HepG2 (cell line): ENCODE data around the gene PLCB4.

Experiments
- CHD4 ChIP-seq: fragments of 200-600 bp; sonication (generic); IDR thresholded peaks from 2 replicates; pipeline ENCODE4 v1.7.0; 2017; ENCODE audit warnings: mild to moderate bottlenecking, low read length, borderline replicate concordance
- CTCF ChIP-seq: sonication (generic); formaldehyde crosslinking; IDR thresholded peaks from 2 replicates; pipeline ENCODE4 v1.5.0; 2020; ENCODE audit warnings: mild to moderate bottlenecking, missing genetic modification reagents, moderate library complexity
- EP300 ChIP-seq, 3 experiments: sonication (generic) in 1 of 3; formaldehyde crosslinking in 1 of 3; IDR thresholded peaks; 2 replicates each; pipeline versions ENCODE4 v1.5.1 to v1.6.1; 2011 to 2020; ENCODE audit warnings: low read depth in 2 of 3, low read length in 2 of 3, borderline replicate concordance in 1 of 3, improper control_type of control experiment in 1 of 3, mild to moderate bottlenecking in 1 of 3, missing genetic modification reagents in 1 of 3, moderate library complexity in 1 of 3
- RBAK ChIP-seq: sonication (generic); formaldehyde crosslinking; IDR thresholded peaks from 2 replicates; pipeline ENCODE4 v1.5.1; 2020; ENCODE audit warnings: mild to moderate bottlenecking, missing genetic modification reagents
- REL ChIP-seq: sonication (generic); formaldehyde crosslinking; conservative IDR thresholded peaks from 2 replicates; pipeline ENCODE4 v1.8.0; 2022; ENCODE audit warnings: mild to moderate bottlenecking, missing genetic modification reagents, moderate library complexity
- ZNF331 ChIP-seq: sonication (generic); formaldehyde crosslinking; IDR thresholded peaks from 2 replicates; pipeline ENCODE4 v1.4.0; 2020; ENCODE audit warnings: missing genetic modification reagents
- ZNF572 ChIP-seq: sonication (generic); formaldehyde crosslinking; IDR thresholded peaks from 2 replicates; pipeline ENCODE4 v1.5.1; 2020; ENCODE audit warnings: mild to moderate bottlenecking, missing genetic modification reagents
- TF ChIP-seq, protein P1 (sequence below): sonication (generic); formaldehyde crosslinking; IDR thresholded peaks from 2 replicates; pipeline ENCODE4 v1.4.0; 2020; ENCODE audit warnings: mild to moderate bottlenecking, missing genetic modification reagents

DNA sequence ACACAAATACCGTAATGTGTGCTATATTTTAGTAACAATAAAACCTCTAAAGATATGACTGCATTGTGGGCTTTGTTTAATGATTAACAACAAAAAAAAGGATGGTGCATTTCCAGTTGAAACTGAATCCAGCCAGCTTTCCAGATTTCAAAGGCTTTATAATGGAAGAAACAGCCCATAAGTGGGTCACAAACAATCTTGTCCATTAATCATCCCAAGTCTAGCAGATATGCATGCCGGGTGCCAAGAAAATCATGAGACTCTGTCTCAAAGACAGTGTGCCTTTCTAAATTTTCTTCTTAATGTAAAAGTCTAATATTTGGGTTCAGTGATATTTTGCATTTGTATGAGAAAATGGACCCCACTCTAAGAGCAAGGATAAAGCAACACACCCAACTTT, 424.9 kb downstream of the PLCB4 start:
- TF ChIP-seq CTCF = no peak
- TF ChIP-seq CHD4 = no peak
- TF ChIP-seq, protein P1, sequence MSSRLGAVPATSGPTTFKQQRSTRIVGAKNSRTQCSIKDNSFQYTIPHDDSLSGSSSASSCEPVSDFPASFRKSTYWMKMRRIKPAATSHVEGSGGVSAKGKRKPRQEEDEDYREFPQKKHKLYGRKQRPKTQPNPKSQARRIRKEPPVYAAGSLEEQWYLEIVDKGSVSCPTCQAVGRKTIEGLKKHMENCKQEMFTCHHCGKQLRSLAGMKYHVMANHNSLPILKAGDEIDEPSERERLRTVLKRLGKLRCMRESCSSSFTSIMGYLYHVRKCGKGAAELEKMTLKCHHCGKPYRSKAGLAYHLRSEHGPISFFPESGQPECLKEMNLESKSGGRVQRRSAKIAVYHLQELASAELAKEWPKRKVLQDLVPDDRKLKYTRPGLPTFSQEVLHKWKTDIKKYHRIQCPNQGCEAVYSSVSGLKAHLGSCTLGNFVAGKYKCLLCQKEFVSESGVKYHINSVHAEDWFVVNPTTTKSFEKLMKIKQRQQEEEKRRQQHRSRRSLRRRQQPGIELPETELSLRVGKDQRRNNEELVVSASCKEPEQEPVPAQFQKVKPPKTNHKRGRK (CRISPR knock-in tag) = no peak
- TF ChIP-seq ZNF331 (CRISPR knock-in tag) = no peak
- no peak for TF ChIP-seq EP300 (IDR thresholded peaks at IDR 0.05; ENCODE audit: low read depth in 2 of 2, low read length in 2 of 2)
- no peak for TF ChIP-seq EP300 (CRISPR knock-in tag; IDR thresholded peaks at IDR 0.05; ENCODE audit: borderline replicate concordance)
- TF ChIP-seq ZNF572 = no peak
- TF ChIP-seq RBAK (CRISPR knock-in tag) = no peak
- TF ChIP-seq REL (CRISPR knock-in tag) = no peak
